ENCODE measurements around the gene SESTD1.
"Not testable (repeated sequence)": the region's sequence is repeated elsewhere in the genome, so short reads cannot be mapped to it uniquely, and the experiment has no call there.

SESTD1 gene

DNA sequence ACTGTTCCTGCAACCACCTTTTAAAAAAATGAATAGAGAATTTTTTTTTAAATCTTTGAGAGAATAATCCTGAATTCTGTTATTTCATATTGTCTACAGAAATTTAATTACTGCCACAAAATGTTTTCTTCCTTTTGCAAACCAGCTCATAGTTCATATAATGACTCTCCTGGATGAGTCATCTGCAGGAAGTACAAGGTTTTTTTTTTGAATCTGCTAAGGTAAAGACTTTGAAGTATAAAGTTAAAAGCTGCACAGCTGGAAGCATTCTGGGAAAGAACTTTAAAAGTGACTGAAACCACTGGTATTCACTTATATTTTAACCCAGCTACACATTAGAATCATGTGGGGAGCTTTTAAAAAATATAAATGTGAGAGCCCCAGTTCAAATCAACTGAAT, 25.4 kb downstream of the SESTD1 start:
- peak; percentile 26 for DNase-seq (ENCODE audit: low read depth, low spot score)

DNA sequence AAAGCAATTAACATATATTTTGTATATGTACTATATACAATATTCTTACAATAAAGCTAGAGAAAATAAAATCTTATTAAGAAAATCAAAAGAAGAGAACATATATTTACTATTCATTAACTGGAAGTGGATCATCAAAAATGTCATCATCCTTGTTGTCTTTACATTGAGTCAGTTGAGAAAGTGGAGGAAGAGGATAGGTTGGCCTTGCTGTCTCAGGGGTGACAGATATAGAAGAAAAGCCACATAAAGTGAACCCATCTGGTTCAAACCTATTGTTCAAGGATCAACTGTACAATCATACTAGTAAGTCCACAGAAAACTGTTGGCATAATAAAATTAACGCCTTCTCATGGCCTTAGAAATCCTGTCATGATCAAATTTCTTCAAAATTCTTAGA, 26.6 kb downstream of the SESTD1 start:
- DNase-seq (ENCODE audit: low read depth, low spot score), result no peak

DNA sequence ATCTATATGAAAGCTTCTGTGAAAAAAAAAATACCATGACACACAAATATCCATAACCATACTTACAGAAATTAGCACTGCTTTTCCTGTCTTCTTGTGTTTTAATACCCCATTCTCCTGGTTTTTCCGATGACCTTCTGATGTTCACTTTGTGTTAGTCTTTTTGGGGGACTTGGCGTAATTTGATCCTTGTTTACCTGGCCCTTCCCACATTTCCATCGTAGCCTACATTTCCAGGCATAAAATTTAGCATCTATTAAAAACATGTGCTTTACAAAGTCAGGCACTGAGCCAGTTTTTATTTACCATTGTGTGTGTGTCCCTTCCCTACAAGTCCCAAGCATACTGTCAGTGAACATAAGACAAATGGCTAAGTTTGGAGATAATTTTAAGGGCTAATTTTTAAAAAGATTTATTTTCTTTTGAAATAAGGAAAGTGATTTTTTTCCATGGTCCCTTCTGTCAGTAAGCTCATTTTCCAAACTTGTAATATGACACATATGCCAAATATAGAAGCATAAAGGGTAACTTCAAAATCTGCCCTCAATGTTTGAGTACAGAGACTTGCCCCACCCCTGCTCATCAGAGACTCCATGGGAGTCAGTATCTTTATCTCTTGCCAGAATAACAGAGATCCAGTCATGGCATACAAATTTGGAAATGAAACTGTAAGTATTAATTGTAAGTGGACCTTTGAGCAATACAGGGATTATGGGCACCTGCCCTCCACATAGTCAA, 27.3 kb downstream of the SESTD1 start:
- DNase-seq (ENCODE audit: low read depth, low spot score), result no peak

DNA sequence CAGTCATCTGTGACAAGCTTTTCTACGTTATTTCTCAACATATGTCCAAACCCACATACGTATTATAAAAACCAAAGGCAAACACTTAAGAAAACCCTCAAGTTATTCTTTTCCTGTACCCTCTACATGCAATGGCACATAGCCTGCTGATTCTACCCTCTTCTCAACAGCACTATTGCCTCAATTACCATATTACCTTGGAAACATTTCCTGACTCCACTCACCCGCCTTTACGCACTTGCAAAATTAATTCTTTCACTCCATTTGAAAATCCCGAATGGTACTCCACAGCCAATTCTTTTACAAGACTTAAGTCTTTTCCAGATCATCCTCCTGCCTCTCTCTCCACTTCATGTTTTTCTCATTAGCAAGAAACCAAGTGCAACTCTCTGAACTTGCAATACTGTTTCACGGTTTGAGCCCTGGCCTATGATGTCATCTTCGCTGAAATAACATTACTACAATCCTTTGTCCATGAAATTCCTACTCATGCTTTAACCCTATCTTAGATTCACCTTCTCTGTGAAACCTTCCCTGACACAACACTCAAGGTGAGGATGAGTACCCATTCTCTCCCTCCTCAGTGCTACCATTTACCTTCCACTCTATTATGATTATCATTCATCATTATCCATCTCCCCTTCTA, 29.0 kb downstream of the SESTD1 start:
- peak; percentile 36 for DNase-seq (ENCODE audit: low read depth, low spot score)

DNA sequence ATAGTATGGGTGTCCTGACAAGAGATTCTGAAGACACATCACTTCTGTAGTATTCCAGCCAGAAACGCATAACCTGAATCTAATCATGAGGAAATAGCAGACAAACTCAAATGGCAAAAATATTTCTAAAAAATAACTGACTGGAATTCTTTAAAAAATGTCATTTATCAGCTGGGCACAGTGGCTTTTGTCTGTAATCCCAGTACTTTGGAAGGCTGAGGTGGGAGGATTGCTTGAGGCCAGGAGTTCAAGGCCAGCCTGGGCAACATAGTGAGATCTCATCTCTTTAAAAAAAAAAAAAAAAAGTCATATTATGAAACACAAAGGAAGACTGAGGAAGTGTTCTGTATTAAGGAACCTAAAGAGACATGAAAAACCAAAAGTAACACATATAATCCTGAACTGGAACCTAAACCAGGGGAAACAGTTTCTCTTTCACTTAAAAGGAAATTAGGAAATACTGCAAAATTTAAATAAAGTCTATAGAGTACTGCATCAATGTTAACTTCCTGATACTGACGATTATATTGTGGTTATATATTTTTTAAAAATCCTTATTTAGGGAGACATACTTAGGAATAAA, 29.9 kb downstream of the SESTD1 start:
- no peak for DNase-seq (ENCODE audit: low read depth, low spot score)

DNA sequence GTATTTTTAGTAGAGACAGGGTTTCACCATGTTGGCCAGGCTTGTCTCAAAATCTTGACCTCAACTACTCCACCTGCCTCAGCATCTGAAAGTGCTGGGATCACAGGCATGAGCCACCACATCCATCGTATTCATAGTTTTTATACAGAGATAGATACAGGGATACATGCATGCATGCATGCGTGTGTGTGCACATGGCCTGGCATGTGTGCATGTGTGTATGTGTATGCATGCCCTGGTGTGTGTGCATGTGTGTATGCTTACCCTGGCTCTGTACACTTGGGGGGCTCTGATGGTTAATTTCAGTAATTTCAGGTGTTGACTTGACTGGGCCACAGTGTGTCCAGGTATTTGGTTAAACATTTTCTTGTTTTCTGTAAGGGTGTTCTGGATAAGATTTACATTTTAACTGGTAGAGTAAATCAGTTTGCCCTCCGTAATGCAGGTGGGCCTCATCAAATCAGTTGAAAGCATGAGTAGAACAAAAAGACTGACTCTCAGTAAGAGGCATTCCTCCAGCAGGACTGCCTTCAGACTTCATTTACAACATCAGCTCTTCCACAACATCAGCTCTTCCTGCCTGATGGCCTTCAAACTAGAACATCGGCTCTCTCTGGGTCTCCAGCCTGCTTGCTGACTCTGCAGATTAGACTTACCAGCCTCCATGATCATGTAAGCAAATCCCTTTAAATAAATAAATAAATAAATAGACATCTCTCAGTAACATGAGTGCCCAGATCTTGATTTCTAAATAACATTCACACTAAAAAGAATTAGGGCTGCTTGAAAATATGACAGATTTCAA, 30.8 kb downstream of the SESTD1 start:
- DNase-seq (ENCODE audit: low read depth, low spot score), result no peak

DNA sequence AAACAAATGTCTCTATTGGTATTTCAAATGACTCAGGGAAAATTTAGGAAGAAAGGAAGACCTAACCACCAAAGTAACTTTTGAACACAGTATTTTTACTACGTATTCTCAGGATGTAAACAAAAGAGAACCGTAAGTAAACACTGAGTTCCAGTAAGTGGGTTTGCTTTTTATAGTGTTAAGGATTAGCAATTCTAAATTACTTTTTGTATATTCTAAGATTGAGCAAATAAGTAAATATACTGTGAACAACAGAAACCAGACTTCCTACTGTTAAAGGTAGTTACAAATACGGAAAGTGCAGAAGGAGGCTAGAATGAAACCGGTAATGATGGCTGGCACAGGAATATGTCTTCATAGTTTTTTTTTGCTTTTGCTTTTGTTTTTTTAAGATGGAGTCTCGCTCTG, 31.5 kb downstream of the SESTD1 start:
- DNase-seq (ENCODE audit: low read depth, low spot score), result no peak

DNA sequence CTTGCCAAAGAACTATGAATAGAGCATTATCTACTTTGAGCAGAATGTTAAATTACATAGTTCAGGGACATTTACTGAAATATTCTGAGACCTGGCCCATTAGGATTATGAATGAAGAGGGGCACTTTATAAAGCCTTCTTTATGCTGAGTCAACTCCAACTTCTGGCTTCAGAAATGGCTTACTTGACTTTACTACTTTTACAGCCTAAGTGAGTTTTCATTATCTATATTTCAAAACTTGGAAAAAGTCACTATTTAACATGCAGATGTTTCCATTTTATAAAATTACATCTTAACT, 37.7 kb downstream of the SESTD1 start:
- DNase-seq (ENCODE audit: low read depth, low spot score), result no peak

DNA sequence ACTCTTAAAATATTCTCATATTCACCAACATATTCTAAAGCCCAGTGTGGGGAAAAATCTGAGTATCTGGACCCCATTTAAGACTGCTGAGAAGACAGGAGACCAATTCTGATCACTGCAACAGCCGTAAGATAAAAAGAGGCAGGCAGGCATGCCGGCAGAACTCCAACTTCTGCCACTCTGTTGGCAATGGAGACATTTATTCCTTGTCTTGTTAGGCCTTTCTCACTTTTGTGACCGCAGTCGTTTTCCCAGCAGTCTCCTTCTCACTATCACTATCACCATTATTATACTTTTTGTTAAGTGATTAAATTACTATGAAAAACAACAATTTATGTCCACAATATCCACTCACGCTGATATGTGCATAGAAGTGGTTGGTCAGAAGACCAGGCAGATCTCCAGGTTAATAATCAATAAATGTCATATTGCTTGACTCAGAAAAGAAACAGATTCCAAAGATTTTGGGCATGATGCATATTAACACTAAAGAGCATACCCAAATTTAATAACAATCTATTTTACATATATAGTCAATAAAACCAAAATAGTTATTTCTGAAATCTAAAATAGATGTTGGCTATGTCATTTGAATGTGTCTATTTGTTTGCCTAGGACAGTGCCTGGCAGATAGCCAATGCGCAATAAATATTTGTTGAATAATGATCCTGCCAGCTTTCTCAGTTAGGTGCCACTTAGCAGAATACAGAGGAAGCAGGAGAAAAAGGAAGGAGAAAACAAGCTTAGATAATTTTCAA, 38.2 kb downstream of the SESTD1 start:
- DNase-seq (ENCODE audit: low read depth, low spot score), result no peak

DNA sequence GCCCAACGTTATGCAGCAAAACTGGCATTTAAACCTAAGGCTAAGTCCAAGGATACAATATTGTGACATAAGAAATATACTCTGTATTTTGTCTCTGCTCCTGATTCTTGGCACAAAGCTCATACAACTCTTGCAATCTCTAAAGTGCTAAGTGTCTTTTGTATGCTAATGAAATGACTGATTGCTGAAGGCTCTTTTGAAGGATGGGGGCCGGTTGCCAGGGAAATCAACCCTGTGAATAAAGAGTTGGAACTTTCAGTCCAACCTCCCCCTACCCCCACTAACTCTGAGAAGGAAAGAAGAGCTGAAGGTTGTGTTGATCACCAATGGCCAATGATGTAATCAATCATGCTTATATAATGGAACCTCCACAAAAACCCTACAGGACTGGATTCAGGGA, 40.3 kb downstream of the SESTD1 start:
- no peak for DNase-seq (ENCODE audit: low read depth, low spot score)

DNA sequence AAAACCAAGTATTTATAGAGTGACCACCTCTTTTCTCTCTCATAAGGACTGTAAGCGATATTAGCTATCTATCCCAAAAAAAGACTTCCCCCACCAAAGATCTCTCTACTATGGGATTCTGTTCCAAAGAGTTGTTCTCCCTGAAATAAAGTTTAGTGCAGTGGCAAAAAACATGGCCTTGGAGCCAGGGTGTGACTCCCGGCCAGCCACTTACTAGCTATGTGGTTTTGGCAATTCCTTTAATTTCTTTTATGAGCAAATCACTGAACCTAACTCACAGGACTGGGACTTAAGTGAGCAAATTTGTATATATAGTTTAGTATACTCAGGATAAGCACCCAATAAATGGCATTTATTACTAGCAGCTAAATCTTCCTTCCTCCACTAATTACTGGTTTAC, 42.6 kb downstream of the SESTD1 start:
- no peak for DNase-seq (ENCODE audit: low read depth, low spot score)

DNA sequence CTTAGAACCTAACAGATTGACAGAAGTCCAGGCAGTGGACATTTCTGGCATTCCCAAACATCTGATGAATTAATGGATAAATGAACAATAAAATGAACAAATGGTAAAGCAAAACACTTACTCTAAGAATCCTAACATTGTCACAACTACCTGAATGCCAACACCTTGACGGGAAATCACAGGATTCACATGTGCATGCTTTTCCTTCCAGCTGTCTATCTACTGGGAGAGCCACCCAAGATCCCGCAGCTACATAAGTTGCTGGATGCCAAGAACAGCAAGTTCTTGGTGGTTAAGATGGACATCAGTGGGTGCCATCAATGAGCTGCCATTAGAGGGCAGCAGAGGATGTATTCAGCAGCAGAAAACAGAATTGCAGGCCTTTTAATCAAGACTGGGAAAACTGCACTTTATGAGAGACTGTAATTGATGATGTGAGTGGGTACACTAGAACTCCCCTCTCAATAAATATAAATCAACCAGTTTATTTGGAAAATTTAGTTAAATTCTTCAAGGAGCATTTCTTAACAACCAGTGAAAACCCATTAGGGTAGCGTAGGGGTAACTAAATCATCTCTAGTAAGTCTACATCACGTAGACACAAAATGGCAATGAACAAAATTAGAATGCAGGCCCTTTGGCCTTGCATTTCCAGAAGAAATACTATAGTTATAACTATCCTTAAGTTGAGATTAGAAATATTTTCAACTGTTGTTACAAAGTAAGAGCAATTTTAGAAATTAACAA, 45.6 kb downstream of the SESTD1 start:
- peak; percentile 92 for DNase-seq (ENCODE audit: low read depth, low spot score)

DNA sequence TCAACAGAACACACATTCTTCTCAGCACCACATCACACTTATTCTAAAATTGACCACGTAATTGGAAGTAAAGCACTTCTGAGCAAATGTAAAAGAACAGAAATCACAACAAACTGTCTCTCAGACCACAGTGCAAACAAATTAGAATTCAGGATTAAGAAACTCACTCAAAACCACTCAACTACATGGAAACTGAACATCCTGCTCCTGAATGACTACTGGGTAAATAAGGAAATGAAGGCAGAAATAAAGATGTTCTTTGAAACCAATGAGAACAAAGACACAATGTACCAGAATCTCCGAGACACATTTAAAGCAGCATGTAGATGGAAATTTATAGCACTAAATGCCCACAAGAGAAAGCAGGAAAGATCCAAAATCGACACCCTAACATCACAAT, 50.0 kb downstream of the SESTD1 start:
- not testable (repeated sequence) for DNase-seq (ENCODE audit: low read depth, low spot score)

DNA sequence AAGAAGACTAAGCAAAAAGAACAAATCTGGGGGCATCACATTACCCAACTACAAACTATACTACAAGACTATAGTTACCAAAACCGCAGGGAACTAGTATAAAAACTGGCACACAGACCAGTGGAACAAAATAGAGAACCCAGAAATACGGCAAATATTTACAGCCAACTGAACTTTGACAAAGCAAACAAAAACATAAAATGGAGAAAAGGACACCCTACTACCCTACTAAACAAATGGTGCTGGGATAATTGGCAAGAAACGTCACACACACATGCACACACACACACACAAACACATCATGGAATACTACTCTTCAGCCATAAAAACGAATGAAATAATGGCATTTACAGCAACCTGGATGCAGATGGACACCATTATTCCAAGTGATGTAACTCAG, 53.3 kb downstream of the SESTD1 start:
- DNase-seq (ENCODE audit: low read depth, low spot score), result no peak

DNA sequence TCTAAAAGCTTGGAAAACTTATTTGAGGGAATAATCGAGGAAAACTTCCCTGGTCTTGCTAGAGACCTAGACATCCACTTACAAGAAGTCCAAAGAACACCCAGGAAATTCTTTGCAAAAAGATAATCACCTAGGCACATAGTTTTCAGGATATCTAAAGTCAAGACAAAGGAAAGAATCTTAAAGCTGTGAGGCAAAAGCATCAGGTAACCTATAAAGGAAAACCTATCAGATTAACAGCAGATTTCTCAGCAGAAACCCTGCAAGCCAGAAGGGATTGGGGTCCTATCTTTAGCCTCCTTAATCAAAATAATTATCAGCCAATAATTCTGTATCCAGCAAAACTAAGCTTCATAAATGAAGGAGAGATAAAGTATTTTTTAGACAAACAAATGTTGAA, 56.4 kb downstream of the SESTD1 start:
- not testable (repeated sequence) for DNase-seq (ENCODE audit: low read depth, low spot score)

DNA sequence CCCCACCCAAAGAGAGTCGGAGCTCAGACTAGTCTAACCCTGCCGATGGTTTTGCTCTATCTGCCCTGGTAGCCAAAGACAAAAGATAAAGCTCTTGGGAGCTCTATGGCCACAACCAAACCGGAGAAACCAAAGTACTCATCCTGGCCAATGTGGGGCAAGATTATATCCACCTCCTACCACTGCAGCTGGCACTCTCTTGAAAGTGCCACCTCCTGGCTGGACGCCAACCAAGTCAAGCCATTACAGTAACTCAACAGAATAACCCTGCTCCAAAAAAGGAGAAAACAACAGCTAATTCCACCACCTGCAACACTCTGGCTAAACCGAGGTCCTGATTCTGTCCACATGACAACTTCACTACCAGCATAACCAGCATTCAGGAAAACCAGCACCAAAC, 57.6 kb downstream of the SESTD1 start:
- DNase-seq (ENCODE audit: low read depth, low spot score), result no peak

DNA sequence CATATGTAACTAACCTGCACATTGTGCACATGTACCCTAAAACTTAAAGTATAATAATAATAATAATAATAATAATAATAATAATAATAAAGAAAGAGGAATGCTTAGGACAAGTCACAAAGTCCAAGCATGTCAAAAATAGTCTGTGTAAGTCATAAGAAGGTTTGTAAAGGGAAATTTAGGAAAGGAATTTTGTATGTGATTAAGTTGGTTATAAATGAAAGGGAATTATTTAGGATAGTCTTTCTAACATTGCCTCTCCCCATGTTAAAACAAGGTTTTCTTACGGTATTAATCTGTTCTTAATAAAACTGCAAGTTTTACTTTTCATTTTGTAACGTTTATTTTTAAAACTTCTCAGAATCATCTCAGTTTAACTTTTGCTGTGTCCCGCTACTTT, 62.8 kb downstream of the SESTD1 start:
- DNase-seq (ENCODE audit: low read depth, low spot score), result no peak

DNA sequence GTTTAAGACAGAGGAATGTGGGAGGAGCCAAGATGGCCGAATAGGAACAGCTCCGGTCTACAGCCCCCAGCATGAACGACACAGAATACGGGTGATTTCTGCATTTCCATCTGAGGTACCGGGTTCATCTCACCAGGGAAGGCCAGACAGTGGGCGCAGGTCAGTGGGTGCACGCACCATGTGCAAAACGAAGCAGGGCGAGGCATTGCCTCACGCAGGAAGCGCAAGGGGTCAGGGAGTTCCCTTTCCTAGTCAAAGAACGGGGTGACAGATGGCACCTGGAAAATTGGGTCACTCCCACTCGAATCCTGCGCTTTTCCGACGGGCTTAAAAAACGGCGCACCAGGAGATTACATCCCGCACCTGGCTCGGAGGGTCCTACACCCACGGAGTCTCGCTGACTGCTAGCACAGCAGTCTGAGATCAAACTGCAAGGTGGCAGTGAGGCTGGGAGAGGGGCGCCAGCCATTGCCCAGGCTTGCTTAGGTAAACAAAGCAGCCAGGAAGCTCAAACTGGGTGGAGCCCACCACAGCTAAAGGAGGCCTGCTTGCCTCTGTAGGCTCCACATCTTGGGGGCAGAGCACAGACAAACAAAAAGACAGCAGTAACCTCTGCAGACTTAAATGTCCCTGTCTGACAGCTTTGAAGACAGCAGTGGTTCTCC, 68.6 kb downstream of the SESTD1 start:
- DNase-seq (ENCODE audit: low read depth, low spot score), result not testable (repeated sequence)

DNA sequence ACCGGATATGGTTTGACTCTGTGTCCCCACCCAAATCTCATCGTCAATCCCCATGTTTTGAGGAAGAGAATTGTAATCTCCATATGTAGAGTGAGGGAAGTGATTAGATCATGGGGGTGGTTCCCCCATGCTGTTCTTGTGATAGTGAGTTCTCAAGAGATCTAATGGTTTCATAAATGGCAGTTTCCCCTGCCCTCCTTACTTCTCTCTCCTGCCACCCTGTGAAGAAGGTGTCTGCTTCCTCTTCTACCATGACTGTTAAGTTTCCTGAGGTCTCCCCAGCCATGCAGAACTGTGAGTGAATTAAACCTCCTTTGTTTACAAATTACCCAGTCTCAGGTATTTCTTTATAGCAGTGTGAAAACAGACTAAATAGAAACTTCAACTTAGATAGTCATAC, 69.5 kb downstream of the SESTD1 start:
- DNase-seq (ENCODE audit: low read depth, low spot score), result no peak

DNA sequence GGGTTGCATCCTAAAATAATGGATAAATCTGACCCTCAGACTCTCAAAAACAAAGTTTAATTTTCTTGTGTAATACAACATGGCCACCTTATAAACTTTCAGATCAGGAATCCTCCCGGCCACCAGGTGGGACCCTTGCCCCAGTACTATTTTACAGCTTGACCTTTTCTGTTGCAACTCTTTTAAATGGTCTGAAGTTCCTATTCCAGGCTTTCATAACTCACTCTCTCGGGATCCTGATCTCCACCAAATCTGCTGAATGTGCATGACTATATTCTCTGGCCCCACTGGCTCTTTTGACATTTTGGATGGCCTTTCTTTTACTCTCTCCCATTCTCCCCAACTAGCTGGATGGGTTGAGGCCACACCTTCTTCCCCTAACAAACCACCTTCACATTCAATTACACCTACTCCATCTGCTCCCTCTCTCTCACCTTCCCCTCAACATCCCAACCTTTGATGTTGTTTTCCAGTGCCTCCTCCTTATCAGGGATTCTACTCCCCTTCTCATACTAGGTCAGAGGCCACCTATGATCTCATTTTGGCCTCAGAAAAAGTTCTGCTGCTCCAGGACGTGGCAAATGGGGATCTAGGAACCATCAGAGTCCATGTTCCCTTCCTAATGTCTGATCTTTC, 70.8 kb downstream of the SESTD1 start:
- DNase-seq (ENCODE audit: low read depth, low spot score), result no peak

All from astrocyte of the hippocampus (primary cell).